Calu3 (cell line): ENCODE results near the gene SLC28A3. TPM values are rescaled to one million over a fixed set of nuclear protein-coding genes. Genes with fewer than 3 reads are reported as not detected.

ENCODE experiments used
- BruUV-seq: library from RNA; stranded (reverse); fragments of 400-500 nt; replicated peaks from 2 replicates; lab custom pipeline; 2021; lab: Mats Ljungman, UMichigan
- CTCF ChIA-PET: fragments of 300-600 bp; sonication (Branson Sonifier 250); formaldehyde crosslinking; loops from one replicate; lab custom pipeline; 2022; ENCODE audit warnings: antibody characterized with exemption; lab: Charles Lee
- DNase-seq: peaks from one replicate; pipeline ENCODE4 v3.0.0; 2022
- H3K27ac Mint-ChIP-seq: one replicate; pipeline ENCODE4 v1.8.0; 2022; ENCODE audit warnings: mixed read lengths; ENCODE audit not compliant: unreplicated experiment
- H3K27me3 Mint-ChIP-seq: one replicate; pipeline ENCODE4 v1.8.0; 2022; ENCODE audit warnings: mixed read lengths; ENCODE audit not compliant: unreplicated experiment
- H3K36me3 Mint-ChIP-seq: one replicate; pipeline ENCODE4 v1.8.0; 2022; ENCODE audit warnings: mild to moderate bottlenecking, moderate library complexity, mixed read lengths; ENCODE audit not compliant: insufficient read depth, unreplicated experiment
- H3K4me1 Mint-ChIP-seq: one replicate; pipeline ENCODE4 v1.8.0; 2022; ENCODE audit warnings: mild to moderate bottlenecking, low read depth, mixed read lengths; ENCODE audit not compliant: unreplicated experiment
- H3K4me3 Mint-ChIP-seq: one replicate; pipeline ENCODE4 v1.8.0; 2022; ENCODE audit warnings: mild to moderate bottlenecking, low read depth, moderate library complexity, mixed read lengths; ENCODE audit not compliant: unreplicated experiment
- H3K9me3 Mint-ChIP-seq: one replicate; pipeline ENCODE4 v1.8.0; 2022; ENCODE audit warnings: low read depth, mixed read lengths; ENCODE audit not compliant: unreplicated experiment
- intact Hi-C: fragments of 100-400 bp; cut with micrococcal nuclease; formaldehyde crosslinking; loops from one replicate; pipeline ENCODE4 v1.10.0; 2022; ENCODE audit not compliant: unreplicated experiment
- total RNA-seq: library from RNA; stranded (reverse); gene quantifications from 2 replicates; pipeline ENCODE4 v1.2.3, GENCODE V29; 2022
- TF ChIP-seq, protein P1 (sequence below): fragments of 200-600 bp; IDR thresholded peaks from one replicate; pipeline ENCODE4 v1.8.0; 2022; ENCODE audit warnings: antibody characterized with exemption; ENCODE audit not compliant: unreplicated experiment

SLC28A3 gene
- total RNA-seq, 1 experiment from 2014 or later = 10.7 TPM

DNA sequence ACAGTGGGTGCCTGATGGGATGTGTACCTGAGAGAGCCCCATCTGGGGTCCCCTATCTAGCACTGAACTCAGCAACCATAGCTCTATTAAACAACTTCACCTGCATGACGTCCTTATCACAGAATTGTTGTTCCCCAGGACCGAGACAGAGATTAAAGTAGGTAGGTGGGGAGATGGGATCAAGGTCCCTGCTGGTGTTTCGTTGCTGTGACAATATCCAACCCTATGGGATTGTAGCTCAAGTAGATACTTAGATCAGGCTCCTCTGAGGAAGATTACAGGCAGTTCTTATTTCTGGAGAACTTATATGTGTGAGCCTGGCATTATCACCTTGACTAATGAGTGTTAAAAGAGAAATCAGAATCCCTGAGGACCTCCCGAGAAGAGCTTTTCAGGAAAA, 84.9 kb downstream of the SLC28A3 start:
- no peak overlapping the region for H3K4me3 Mint-ChIP-seq
- TF ChIP-seq, protein P1, sequence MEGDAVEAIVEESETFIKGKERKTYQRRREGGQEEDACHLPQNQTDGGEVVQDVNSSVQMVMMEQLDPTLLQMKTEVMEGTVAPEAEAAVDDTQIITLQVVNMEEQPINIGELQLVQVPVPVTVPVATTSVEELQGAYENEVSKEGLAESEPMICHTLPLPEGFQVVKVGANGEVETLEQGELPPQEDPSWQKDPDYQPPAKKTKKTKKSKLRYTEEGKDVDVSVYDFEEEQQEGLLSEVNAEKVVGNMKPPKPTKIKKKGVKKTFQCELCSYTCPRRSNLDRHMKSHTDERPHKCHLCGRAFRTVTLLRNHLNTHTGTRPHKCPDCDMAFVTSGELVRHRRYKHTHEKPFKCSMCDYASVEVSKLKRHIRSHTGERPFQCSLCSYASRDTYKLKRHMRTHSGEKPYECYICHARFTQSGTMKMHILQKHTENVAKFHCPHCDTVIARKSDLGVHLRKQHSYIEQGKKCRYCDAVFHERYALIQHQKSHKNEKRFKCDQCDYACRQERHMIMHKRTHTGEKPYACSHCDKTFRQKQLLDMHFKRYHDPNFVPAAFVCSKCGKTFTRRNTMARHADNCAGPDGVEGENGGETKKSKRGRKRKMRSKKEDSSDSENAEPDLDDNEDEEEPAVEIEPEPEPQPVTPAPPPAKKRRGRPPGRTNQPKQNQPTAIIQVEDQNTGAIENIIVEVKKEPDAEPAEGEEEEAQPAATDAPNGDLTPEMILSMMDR = no peak
- CTCF ChIA-PET = interaction anchor here (0.6 to 0.7 kb wide), 2 partner anchors 178 to 589 kb away, joined by 5 to 6 read pairs; no protein-coding TSS in a partner anchor
- no peaks in the 10 kb centered on the region for H3K27me3 Mint-ChIP-seq
- no TSS peak for BruUV-seq
- no peaks in the 10 kb centered on the region for H3K9me3 Mint-ChIP-seq
- H3K27ac Mint-ChIP-seq = no peak overlapping the region
- H3K36me3 Mint-ChIP-seq = no peaks in the 10 kb centered on the region
- DNase-seq = no peak
- intact Hi-C loops = no loop called here
- peaks cover 8% of the 10 kb centered on the region for H3K4me1 Mint-ChIP-seq

DNA sequence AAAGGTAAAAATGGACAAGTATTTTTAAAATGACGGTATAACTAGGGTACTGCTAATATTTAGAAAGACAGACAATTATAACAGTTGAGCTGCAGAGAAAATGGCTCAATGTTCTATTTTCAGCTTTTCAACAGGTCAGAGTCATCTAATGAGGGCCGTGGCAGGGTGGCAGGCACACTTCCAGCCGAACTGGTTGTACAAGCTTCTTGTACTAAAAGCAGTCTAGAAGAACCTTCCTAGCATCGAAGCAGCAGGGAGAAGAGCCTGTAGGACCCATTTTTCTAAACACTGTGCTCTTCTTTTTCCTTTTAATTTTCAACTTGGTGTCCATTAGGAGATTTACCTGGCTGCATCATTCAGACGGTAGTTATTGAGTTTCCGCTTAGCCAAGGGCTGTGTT, 85.6 kb downstream of the SLC28A3 start:
- Mint-ChIP-seq H3K4me1 (peaks cover 8% of the 10 kb centered on the region), H3K4me3 (no peak overlapping the region), H3K9me3 (no peaks in the 10 kb centered on the region), H3K36me3 (no peaks in the 10 kb centered on the region), H3K27me3 (no peaks in the 10 kb centered on the region), H3K27ac (no peak overlapping the region)
- intact Hi-C loops = no loop called here
- BruUV-seq = no TSS peak
- DNase-seq = peak; percentile 53
- TF ChIP-seq, protein P1 = no peak
- CTCF ChIA-PET = interaction anchor here (0.6 kb wide), 1 partner anchor 179 kb away, joined by 6 read pairs; no protein-coding TSS in a partner anchor

DNA sequence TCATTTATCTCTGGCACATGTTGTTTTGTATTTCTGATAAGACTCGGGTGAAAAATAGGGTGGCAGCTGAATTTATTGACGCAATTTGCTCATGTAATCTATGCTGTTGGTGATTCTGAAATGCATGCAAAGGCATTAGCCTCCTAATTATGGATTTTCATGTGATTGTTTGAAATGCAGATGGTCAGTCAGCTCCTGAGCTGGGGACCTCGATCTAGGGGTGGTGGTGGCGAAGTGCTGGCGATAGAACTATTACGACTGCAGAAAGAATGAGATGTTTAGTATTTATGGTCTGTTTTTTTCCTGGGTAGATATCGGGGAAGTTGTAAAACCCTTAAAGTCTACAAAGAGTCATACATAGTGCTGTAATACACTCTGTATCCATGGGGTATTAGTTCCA, 88.6 kb downstream of the SLC28A3 start:
- Mint-ChIP-seq H3K4me1 (peaks cover 8% of the 10 kb centered on the region), H3K27ac (no peak overlapping the region), H3K27me3 (no peaks in the 10 kb centered on the region), H3K4me3 (no peak overlapping the region), H3K36me3 (no peaks in the 10 kb centered on the region), H3K9me3 (no peaks in the 10 kb centered on the region)
- intact Hi-C loops = no loop called here
- CTCF ChIA-PET = no interaction called here
- no TSS peak for BruUV-seq
- DNase-seq = no peak
- TF ChIP-seq, protein P1 = no peak

DNA sequence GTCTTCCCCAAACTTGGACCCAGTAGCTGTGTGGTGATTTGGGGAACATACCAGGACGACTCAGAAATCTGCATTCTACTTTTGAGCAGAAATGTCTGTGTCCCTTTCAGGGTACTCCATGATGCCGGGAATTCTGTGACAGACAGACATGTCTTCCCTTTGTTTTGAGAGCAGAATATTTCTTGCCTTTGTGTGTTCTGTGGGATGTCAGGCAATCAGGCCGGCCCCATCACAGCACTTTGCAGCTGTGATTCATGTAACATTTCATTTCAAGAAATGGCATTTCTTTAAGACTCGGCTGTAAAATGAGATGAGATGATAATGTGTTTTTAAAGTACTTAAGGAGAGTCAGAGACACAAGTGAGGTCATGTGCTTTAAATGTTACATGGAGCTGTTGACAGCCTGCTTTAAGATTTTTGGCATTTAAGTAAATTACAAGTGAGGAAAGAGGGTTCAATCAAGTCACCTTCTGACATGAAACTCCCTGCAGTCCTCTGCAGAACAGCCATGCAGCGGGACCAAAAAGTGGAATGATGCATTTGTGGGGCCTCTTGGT, 98.7 kb downstream of the SLC28A3 start:
- no peak for DNase-seq
- Mint-ChIP-seq H3K9me3 (no peaks in the 10 kb centered on the region), H3K36me3 (no peaks in the 10 kb centered on the region), H3K27ac (no peak overlapping the region), H3K4me3 (no peak overlapping the region), H3K27me3 (no peaks in the 10 kb centered on the region), H3K4me1 (no peaks in the 10 kb centered on the region)
- CTCF ChIA-PET = no interaction called here
- TF ChIP-seq, protein P1 = no peak
- intact Hi-C loops = no loop called here
- no TSS peak for BruUV-seq
